ENCODE results near the gene SH2B3.
"Not testable (repeated sequence)": the region's sequence is repeated elsewhere in the genome, so short reads cannot be mapped to it uniquely, and the experiment has no call there.

Gene SH2B3

DNA sequence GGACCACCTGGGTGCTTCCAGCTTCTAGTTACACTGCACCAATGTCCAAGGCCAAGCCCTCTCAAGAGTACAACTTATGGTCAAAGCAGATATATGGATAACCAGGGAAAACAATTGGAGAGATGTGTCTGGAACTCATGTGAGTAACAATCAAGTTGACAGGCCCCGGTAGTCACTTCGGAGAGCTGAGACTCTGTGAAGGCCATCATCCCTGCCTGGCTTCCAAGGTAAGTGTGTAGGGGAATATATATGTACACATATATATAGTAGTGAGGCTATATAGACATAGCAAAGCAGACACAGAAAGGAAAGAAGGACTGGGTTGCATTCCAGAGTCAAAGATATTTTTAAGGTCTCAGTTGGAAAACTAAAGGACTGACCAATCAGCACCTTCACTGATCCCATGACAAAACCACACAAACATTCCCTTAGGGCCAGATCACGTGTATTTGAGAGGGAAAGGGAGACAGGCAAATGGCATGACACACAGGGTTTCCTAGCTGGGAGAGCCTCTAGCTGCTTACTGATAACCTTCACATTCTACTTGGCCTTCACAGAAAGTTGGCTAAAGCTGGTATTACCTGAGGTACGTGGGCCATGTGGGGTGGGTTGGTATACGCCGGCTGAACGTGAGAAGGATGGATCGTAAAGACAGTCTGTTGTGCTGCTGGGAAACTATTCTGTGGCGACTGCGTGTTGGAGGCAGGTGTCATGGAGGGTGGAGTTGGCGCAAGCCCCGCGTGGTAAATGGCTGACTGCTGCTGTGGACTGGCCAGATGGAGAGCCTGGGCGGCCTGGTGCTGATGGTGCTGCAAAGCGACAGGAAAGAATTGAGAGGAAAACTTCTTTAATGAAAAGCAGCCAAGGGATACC lies 50.0 kb downstream of the SH2B3 start:
- DNase-seq (ENCODE audit: low read depth), result no peak
- TF ChIP-seq CTCF (IDR thresholded peaks at IDR 0.05; ENCODE audit: control insufficient read depth, extremely low read depth, insufficient read depth), result no peak
- no peak overlapping the region for H3K4me3 ChIP-seq (ENCODE audit: low read depth, low read length)

GRCh38 chr12:111457071-111457470 lies 51.3 kb downstream of the SH2B3 start:
- no peak overlapping the region for H3K4me3 ChIP-seq (ENCODE audit: low read depth, low read length)
- no peak for TF ChIP-seq CTCF (IDR thresholded peaks at IDR 0.05; ENCODE audit: control insufficient read depth, extremely low read depth, insufficient read depth)
- no peak for DNase-seq (ENCODE audit: low read depth)

DNA sequence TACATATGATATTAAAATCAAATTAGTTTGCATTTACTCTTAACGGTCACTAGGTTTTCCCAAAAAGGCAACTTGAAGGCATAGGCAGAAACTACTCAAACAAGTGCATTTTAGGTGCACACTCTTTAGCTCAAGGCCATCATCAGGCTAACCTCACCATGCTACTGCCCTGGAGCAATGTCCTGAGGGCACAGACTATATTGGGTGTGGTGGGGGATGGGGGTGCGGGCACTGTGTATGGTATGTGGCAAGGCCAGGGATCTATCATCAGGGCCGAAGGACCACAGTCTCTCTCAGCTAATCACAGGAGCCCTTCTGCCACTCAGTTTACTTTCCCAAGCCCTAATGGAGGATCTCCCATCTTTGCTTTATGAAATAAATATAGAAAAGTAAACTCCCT lies 51.9 kb downstream of the SH2B3 start:
- TF ChIP-seq CTCF (IDR thresholded peaks at IDR 0.05; ENCODE audit: control insufficient read depth, extremely low read depth, insufficient read depth), result no peak
- H3K4me3 ChIP-seq (ENCODE audit: low read depth, low read length), result no peak overlapping the region
- no peak for DNase-seq (ENCODE audit: low read depth)

- peak; percentile 15 for DNase-seq (ENCODE audit: low read depth)
- TF ChIP-seq CTCF (IDR thresholded peaks at IDR 0.05; ENCODE audit: control insufficient read depth, extremely low read depth, insufficient read depth), result no peak
These were observed 52.9 kb downstream of the SH2B3 start for GRCh38 chr12:111458546-111459172.

GRCh38 chr12:111460111-111460510 lies 54.4 kb downstream of the SH2B3 start:
- DNase-seq (ENCODE audit: low read depth); H3K4me3 ChIP-seq (ENCODE audit: low read depth, low read length): not testable (repeated sequence)

More at GRCh38 chr12:111458546-111459172, 52.9 kb downstream of the SH2B3 start:
- H3K4me3 ChIP-seq (ENCODE audit: low read depth, low read length), result no peak overlapping the region

DNA sequence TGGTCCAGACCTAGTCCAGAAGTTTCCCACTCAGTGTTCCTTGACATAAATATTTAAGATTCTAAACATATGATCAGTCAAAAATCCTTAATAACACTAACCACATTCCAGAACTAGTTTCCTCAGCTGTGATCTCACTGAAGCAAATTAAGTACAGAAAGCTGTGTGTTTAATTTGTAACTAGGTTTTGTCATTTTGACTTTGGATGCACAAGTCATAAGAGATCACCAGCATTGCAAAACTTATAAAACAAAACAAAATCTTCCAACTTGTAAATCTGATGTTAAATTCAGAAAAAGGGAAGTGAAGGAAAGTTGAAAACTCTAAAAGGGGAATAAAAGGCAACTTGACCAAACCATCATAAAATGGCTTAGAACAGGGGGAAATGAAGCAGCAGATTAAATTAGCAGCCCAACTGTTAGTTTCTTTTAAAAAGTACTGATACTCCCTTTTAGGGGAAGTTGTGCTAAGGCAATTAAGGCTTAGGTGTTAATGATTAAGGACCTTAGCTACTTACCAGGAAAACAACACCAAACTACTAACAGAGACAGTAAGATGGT lies 56.6 kb downstream of the SH2B3 start:
- no peak overlapping the region for H3K4me3 ChIP-seq (ENCODE audit: low read depth, low read length)
- no peak for TF ChIP-seq CTCF (IDR thresholded peaks at IDR 0.05; ENCODE audit: control insufficient read depth, extremely low read depth, insufficient read depth)
- DNase-seq (ENCODE audit: low read depth), result no peak

DNA sequence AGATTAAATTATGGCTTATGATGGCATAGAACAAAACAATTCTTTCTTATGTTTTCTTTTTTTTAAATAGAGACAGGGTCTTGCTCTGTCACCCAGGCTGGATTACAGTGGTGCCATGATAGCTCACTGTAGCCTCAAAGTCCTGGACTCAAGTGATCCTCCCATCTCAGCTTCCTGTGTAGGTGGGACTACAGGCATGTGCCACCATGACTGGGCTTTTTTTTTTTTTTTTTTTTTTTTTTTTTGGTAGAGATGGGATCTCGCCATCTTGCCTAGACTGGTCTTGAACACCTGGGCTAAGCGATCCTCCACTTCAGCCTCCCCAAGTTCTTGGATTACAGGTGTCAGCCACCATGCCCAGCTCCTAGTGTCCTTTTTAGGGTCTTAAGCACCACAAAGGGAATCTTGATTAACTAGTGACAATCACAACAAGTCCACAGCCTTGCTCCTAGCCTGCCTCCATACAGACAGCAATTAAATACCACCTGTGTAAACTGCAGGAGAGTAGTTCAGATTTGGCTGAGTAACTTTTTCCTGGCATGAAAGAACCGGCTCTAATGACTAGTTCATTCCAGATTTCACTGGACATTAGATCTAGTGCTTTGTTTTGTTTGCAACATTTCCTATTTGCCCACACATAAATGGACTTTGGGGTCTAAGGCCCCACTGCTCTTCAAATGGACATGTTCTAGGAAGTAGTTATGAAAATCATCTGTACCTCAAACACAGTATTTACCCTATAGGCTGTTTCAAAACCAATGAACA lies 61.6 kb downstream of the SH2B3 start:
- TF ChIP-seq CTCF (IDR thresholded peaks at IDR 0.05; ENCODE audit: control insufficient read depth, extremely low read depth, insufficient read depth), result no peak
- H3K4me3 ChIP-seq (ENCODE audit: low read depth, low read length), result no peak overlapping the region
- DNase-seq (ENCODE audit: low read depth), result peak; percentile 3

Measured in LNCaP clone FGC (cell line).